Measurements from ENCODE around the gene DIAPH2.

The DIAPH2 gene

DNA sequence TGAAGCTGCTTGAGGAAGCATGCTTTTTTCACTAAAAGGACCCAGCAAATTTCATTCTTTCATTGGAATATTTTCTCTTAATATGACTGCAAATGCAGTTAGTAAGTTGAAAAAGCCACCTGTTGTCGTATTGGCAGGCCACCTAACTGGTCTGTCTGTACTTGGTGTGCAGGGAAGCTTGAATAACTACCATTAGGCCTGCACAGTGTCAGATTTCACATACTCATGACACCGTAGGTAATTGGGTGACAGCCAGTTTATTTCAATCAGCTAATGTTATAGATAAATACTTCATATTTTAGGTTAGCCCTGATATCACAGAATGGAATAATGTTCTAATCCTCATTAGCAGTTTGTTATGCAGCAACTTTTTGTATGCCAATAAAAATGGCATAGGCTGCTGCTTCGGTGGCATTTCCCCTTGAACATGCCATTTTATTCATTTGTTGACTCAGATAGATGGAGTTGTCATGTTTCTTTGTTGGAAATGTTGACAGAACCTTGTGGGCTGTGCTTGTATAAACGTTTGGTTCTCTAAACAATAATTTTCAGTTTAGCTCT, 372.8 kb downstream of the DIAPH2 start:
- Histone ChIP-seq H3K4me2 (ENCODE audit: low read depth, low read length) (no peak overlapping the region), H3K9ac (ENCODE audit: low read length) (no peak overlapping the region), H3K79me2 (ENCODE audit: low read length) (no peaks in the 10 kb centered on the region), H3K9me3 (replicated peaks; ENCODE audit: insufficient read depth, low read length) (no peaks in the 10 kb centered on the region), H3K4me3 (ENCODE audit: low read length) (no peak overlapping the region), H2AFZ (ENCODE audit: low read length) (no peak overlapping the region), H3K27me3 (replicated peaks; ENCODE audit: insufficient read depth, low read length) (no peaks in the 10 kb centered on the region), H3F3A (ENCODE audit: insufficient read depth, low read length) (no peaks in the 10 kb centered on the region), H3K9me2 (replicated peaks; ENCODE audit: insufficient read depth, low read length) (no peaks in the 10 kb centered on the region), H4K20me1 (ENCODE audit: insufficient read depth, low read length) (no peaks in the 10 kb centered on the region), H3K36me3 (replicated peaks; ENCODE audit: insufficient read depth, low read length) (no peaks in the 10 kb centered on the region), H3K27ac (ENCODE audit: low read length) (no peak overlapping the region), H3K4me1 (ENCODE audit: low read length) (no peaks in the 10 kb centered on the region)
- DNase-seq = no peak
- TF ChIP-seq EZH2phosphoT487 (IDR thresholded peaks at IDR 0.05; ENCODE audit: low read length) (no peak), EZH2 (optimal IDR thresholded peaks at IDR 0.05; ENCODE audit: low read depth, low read length) (no peak), CTCF (IDR thresholded peaks at IDR 0.05; ENCODE audit: low read length) (no peak)

GRCh38 chrX:97060020-97060419, 375.4 kb downstream of the DIAPH2 start:
- no peaks in the 10 kb centered on the region for H3K27me3 ChIP-seq (replicated peaks; ENCODE audit: insufficient read depth, low read length)
- H3K9ac ChIP-seq (ENCODE audit: low read length) = no peak overlapping the region
- no peaks in the 10 kb centered on the region for H4K20me1 ChIP-seq (ENCODE audit: insufficient read depth, low read length)
- H3K36me3 ChIP-seq (replicated peaks; ENCODE audit: insufficient read depth, low read length) = no peaks in the 10 kb centered on the region
- H2AFZ ChIP-seq (ENCODE audit: low read length) = no peak overlapping the region
- H3K4me1 ChIP-seq (ENCODE audit: low read length) = no peaks in the 10 kb centered on the region
- no peaks in the 10 kb centered on the region for H3K9me3 ChIP-seq (replicated peaks; ENCODE audit: insufficient read depth, low read length)
- H3K27ac ChIP-seq (ENCODE audit: low read length) = no peak overlapping the region
- H3F3A ChIP-seq (ENCODE audit: insufficient read depth, low read length) = no peaks in the 10 kb centered on the region
- H3K9me2 ChIP-seq (replicated peaks; ENCODE audit: insufficient read depth, low read length) = no peaks in the 10 kb centered on the region
- no peak overlapping the region for H3K4me3 ChIP-seq (ENCODE audit: low read length)
- no peaks in the 10 kb centered on the region for H3K79me2 ChIP-seq (ENCODE audit: low read length)
- no peak for TF ChIP-seq CTCF (IDR thresholded peaks at IDR 0.05; ENCODE audit: low read length)
- no peak for TF ChIP-seq EZH2phosphoT487 (IDR thresholded peaks at IDR 0.05; ENCODE audit: low read length)
- no peak for TF ChIP-seq EZH2 (optimal IDR thresholded peaks at IDR 0.05; ENCODE audit: low read depth, low read length)
- no peak overlapping the region for H3K4me2 ChIP-seq (ENCODE audit: low read depth, low read length)
- no peak for DNase-seq

GRCh38 chrX:97065066-97065465, 380.4 kb downstream of the DIAPH2 start:
- Histone ChIP-seq H3K36me3 (replicated peaks; ENCODE audit: insufficient read depth, low read length) (no peaks in the 10 kb centered on the region), H3K27me3 (replicated peaks; ENCODE audit: insufficient read depth, low read length) (no peaks in the 10 kb centered on the region), H3K9ac (ENCODE audit: low read length) (no peak overlapping the region), H3K4me3 (ENCODE audit: low read length) (no peak overlapping the region), H3K9me3 (replicated peaks; ENCODE audit: insufficient read depth, low read length) (no peaks in the 10 kb centered on the region), H3K27ac (ENCODE audit: low read length) (no peak overlapping the region), H3K9me2 (replicated peaks; ENCODE audit: insufficient read depth, low read length) (no peaks in the 10 kb centered on the region), H2AFZ (ENCODE audit: low read length) (no peak overlapping the region), H3F3A (ENCODE audit: insufficient read depth, low read length) (no peaks in the 10 kb centered on the region), H3K4me1 (ENCODE audit: low read length) (no peaks in the 10 kb centered on the region), H4K20me1 (ENCODE audit: insufficient read depth, low read length) (no peaks in the 10 kb centered on the region), H3K4me2 (ENCODE audit: low read depth, low read length) (no peak overlapping the region), H3K79me2 (ENCODE audit: low read length) (no peaks in the 10 kb centered on the region)
- DNase-seq = no peak
- TF ChIP-seq EZH2 (optimal IDR thresholded peaks at IDR 0.05; ENCODE audit: low read depth, low read length) = no peak
- TF ChIP-seq CTCF (IDR thresholded peaks at IDR 0.05; ENCODE audit: low read length) = no peak
- TF ChIP-seq EZH2phosphoT487 (IDR thresholded peaks at IDR 0.05; ENCODE audit: low read length) = no peak
